GM12874 (cell line): Measurements from ENCODE around the gene PROM2.

Experiments
- TF ChIP-seq, protein P1 (sequence below): IDR thresholded peaks from 2 replicates; pipeline ENCODE4 v1.5.1; 2011; ENCODE audit warnings: low read depth, mild to moderate bottlenecking, control low read depth, low read length, moderate library complexity; ENCODE audit not compliant: insufficient read depth

PROM2 gene

DNA sequence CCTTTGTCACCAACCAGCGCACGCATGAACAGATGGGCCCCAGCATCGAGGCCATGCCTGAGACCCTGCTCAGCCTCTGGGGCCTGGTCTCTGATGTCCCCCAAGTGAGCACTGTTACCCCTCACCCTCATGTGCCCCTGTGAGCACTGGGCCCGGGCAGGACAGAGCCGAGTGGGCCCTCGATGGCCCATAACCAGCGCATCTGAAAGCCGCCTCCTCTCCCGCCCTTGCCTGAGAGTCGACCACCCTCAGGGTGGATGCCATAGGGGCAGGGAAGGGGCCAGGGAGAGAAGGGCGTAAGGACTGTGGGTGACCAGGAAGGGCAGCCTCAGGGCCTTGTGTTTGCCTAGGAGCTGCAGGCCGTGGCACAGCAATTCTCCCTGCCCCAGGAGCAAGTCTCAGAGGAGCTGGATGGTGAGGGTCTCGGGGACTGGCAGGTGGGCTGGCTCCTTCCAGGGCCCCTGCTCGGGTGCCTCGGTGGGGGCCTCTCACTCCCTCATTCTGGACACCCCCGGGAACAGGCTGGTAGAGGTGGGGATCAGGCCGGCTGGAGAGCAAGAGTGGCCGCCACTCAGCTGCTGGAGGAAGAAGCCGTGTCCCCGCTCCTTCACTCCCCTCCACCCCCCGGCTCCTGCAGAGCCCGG is 2.1 kb downstream of the PROM2 start:
- TF ChIP-seq, protein P1, sequence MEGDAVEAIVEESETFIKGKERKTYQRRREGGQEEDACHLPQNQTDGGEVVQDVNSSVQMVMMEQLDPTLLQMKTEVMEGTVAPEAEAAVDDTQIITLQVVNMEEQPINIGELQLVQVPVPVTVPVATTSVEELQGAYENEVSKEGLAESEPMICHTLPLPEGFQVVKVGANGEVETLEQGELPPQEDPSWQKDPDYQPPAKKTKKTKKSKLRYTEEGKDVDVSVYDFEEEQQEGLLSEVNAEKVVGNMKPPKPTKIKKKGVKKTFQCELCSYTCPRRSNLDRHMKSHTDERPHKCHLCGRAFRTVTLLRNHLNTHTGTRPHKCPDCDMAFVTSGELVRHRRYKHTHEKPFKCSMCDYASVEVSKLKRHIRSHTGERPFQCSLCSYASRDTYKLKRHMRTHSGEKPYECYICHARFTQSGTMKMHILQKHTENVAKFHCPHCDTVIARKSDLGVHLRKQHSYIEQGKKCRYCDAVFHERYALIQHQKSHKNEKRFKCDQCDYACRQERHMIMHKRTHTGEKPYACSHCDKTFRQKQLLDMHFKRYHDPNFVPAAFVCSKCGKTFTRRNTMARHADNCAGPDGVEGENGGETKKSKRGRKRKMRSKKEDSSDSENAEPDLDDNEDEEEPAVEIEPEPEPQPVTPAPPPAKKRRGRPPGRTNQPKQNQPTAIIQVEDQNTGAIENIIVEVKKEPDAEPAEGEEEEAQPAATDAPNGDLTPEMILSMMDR: no peak

DNA sequence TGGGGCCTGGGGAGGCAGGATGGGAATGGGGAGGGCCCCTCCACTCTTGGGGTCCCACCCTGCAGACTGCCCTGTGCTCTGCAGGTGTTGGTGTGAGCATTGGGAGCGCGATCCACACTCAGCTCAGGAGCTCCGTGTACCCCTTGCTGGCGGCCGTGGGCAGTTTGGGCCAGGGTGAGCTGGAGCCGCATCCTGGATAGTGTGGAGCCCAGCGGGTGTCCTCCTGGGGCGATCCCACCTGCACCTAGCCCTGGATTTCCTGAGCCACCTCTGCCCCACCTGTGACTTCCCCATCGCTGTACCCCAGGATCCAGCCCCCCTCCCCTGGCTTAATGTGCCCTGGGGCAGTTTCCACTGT is 2.6 kb downstream of the PROM2 start:
- TF ChIP-seq, protein P1: no peak

DNA sequence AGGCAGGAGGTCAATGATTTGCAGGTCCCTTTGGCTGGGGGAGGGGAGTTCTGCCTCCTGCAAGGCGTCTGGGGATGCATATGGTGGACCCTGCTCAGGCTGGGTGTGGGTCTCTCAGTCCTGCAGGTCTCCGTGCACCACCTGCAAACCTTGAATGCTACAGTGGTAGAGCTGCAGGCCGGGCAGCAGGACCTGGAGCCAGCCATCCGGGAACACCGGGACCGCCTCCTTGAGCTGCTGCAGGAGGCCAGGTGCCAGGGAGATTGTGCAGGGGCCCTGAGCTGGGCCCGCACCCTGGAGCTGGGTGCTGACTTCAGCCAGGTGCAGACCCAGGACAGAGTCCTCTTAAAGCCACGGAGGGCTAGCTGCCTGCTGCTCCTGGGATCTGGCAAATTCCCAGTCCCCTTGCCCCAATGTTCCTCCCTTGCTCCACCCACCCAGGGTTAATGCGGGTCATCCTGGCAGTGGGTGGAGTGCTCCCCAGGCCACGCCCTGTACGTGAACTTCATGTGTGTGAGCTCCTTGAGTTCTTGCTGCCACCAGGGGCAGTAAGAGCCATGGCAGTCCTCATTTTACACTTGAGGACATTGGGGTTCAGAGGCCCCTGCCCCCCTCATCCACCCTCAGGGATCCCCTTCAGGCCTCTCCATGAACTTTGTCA is 3.1 kb downstream of the PROM2 start:
- TF ChIP-seq, protein P1: no peak

DNA sequence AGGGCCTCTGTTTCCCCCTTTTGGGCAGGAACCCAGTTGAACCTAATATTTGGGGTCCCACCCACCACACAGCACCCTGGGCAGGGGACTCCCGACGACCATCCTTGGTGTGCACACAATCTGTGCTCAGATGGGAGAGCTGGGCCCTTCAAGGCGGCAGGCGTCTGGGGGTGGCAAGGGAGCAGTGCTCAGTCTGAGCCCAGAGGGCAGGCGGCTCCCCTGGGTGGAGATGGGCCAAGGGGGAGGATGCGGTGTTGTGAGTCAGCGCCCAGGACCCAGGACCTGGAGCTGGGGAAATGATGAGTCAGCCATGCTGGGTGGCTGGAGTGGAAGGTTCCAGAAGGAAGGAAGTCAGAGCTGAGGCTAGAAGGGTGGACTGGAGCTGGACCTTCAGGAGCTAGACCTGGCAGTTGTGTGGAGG is 3.8 kb downstream of the PROM2 start:
- TF ChIP-seq, protein P1: no peak

DNA sequence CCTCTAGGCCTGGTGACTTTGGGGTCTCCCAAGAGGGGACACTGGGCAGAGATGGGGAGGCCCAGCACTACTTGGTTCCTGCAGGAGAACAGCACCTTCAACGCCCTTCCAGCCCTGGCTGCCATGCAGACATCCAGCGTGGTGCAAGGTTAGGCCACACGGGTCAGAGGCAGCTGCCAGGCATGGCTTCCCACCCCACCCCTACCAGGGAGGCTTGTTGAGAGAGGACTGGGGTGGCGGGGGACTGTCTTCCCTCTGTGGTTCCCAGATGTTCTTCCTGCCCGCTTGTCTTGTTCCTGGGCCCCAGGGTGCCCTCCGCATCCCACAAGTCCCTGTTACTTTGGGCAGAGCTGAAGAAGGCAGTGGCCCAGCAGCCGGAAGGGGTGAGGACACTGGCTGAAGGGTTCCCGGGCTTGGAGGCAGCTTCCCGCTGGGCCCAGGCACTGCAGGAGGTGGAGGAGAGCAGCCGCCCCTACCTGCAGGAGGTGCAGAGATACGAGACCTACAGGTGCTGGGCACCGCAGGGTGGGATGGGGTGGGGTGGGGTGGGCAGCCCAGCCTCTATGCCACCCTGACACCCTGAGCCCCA is 4.5 kb downstream of the PROM2 start:
- TF ChIP-seq, protein P1: no peak

DNA sequence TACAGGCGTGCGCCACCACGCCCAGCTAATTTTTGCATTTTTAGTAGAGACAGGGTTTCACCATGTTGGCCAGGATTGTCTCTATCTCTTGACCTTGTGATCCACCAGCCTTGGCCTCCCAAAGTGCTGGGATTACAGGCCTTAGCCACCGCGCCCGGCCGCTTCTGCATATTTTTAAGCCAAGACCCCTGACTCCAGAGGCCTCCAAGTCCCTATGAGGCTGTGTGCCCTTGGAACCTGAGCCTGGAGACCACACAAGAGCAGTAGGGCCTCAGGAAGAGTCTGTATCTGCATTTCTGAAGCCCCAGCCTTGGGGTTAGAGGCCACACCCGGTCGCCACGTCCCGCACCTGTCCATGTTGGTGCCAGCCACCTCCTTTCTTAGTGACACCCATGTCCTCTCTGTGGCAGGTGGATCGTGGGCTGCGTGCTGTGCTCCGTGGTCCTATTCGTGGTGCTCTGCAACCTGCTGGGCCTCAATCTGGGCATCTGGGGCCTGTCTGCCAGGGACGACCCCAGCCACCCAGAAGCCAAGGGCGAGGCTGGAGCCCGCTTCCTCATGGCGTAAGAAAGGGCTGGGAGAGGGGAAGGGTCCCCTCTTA is 5.3 kb downstream of the PROM2 start:
- TF ChIP-seq, protein P1: no peak

DNA sequence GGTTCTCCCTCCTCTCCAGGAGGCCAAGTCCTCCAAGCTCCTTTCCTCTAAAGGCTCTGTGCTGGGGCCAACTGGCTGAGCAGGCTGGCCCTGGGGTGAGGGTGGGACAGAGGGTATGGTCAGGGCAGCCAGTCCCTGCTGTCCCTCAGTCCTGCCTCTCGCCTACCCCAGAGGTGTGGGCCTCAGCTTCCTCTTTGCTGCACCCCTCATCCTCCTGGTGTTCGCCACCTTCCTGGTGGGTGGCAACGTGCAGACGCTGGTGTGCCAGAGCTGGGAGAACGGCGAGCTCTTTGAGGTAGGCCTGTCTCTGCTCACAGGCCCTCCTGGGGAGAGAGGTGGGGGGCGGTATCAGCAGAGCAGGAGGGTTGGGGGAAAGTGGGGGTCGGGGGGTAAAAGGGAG is 6.8 kb downstream of the PROM2 start:
- TF ChIP-seq, protein P1: no peak
